H1 (cell line): ENCODE data around the gene ATP6V0D1. TPM values are rescaled to one million over a fixed set of nuclear protein-coding genes. Genes with fewer than 3 reads are reported as not detected.

Experiments used
- CTCF ChIA-PET: fragments of 300-600 bp; sonication (Branson Sonifier 250); formaldehyde crosslinking; loops from one replicate; lab custom pipeline; 2021; ENCODE audit not compliant: partially characterized antibody; lab: Charles Lee
- POLR2A ChIA-PET: fragments of 300-600 bp; sonication (Branson Sonifier 250); formaldehyde crosslinking; loops from one replicate; lab custom pipeline; 2021; ENCODE audit warnings: inconsistent platforms; ENCODE audit not compliant: partially characterized antibody; lab: Charles Lee
- DNase-seq, 2 experiments: peaks; one replicate each; pipeline versions ENCODE4 v3.0.0 to v3.0.0-alpha.2; 2010 to 2022; ENCODE audit warnings: low spot score in 2 of 2, low read depth in 1 of 2, mixed read lengths in 1 of 2
- FAIRE-seq: peaks from 2 replicates; lab custom pipeline; 2011; peaks lifted over from hg19 to GRCh38; lab: Jason Lieb, UNC
- H2AFZ ChIP-seq: 2 replicates; pipeline ENCODE4 v1.8.1; 2012; ENCODE audit warnings: low read length, inconsistent platforms
- H2AK5ac ChIP-seq: 2 replicates; pipeline ENCODE4 v1.6.1; 2013; ENCODE audit warnings: low read depth, low read length
- H2BK120ac ChIP-seq: replicated peaks from 2 replicates; pipeline ENCODE3; 2013; ENCODE audit warnings: low read depth, low read length, inconsistent platforms
- H2BK12ac ChIP-seq: 2 replicates; pipeline ENCODE4 v1.6.1; 2013; ENCODE audit warnings: low read depth, low read length
- H2BK15ac ChIP-seq: 2 replicates; pipeline ENCODE4 v1.6.1; 2013; ENCODE audit warnings: low read length
- H2BK20ac ChIP-seq: 2 replicates; pipeline ENCODE4 v1.6.1; 2013; ENCODE audit warnings: low read length
- H2BK5ac ChIP-seq: 2 replicates; pipeline ENCODE4 v1.6.1; 2013; ENCODE audit warnings: low read depth, low read length
- H3K14ac ChIP-seq: 2 replicates; pipeline ENCODE4 v1.6.1; 2013; ENCODE audit warnings: inconsistent platforms; ENCODE audit not compliant: insufficient read length
- H3K18ac ChIP-seq: 2 replicates; pipeline ENCODE4 v1.6.1; 2013; ENCODE audit warnings: low read length; ENCODE audit errors: extremely low read depth
- H3K23ac ChIP-seq: 2 replicates; pipeline ENCODE4 v1.6.1; 2013; ENCODE audit warnings: inconsistent platforms; ENCODE audit not compliant: insufficient read length
- H3K23me2 ChIP-seq: 2 replicates; pipeline ENCODE4 v1.6.1; 2013; ENCODE audit warnings: low read depth, low read length
- H3K27ac ChIP-seq: 2 replicates; pipeline ENCODE4 v1.6.1; 2011; ENCODE audit warnings: low read depth, low read length, inconsistent platforms
- H3K27me3 ChIP-seq, 4 experiments: replicated peaks in 1 of 4; 1 replicate in 1 of 4; 2 replicates in 3 of 4; pipeline versions ENCODE4 v1.6.1 to v1.8.1; 2011 to 2013; ENCODE audit warnings: low read length in 3 of 4, mild to moderate bottlenecking in 3 of 4, inconsistent platforms in 2 of 4, mixed read lengths in 2 of 4, moderate library complexity in 1 of 4; ENCODE audit not compliant: control insufficient read depth in 3 of 4, insufficient read depth in 3 of 4; ENCODE audit errors: extremely low read depth in 1 of 4
- H3K36me3 ChIP-seq, 4 experiments: 2 replicates each; pipeline versions ENCODE4 v1.6.1 to v1.8.1; 2011 to 2013; ENCODE audit warnings: mild to moderate bottlenecking in 4 of 4, low read length in 3 of 4, moderate library complexity in 2 of 4, control low read depth in 1 of 4, inconsistent platforms in 1 of 4; ENCODE audit not compliant: insufficient read depth in 4 of 4, control insufficient read depth in 2 of 4
- H3K4ac ChIP-seq: replicated peaks from 2 replicates; pipeline ENCODE3; 2013; ENCODE audit warnings: low read length, low read depth, mixed read lengths, inconsistent platforms; ENCODE audit not compliant: insufficient read length
- H3K4me1 ChIP-seq, 4 experiments: replicated peaks in 1 of 4; 1 replicate in 1 of 4; 2 replicates in 3 of 4; pipeline versions ENCODE4 v1.6.1 to v1.8.1; 2011 to 2013; ENCODE audit warnings: low read length in 3 of 4, inconsistent platforms in 2 of 4, mixed read lengths in 1 of 4; ENCODE audit not compliant: insufficient read depth in 4 of 4, control insufficient read depth in 3 of 4
- H3K4me2 ChIP-seq, 2 experiments: 2 replicates each; pipeline versions ENCODE4 v1.6.1 to v1.8.1; 2011 to 2013; ENCODE audit warnings: low read depth in 2 of 2, low read length in 2 of 2, control low read depth in 1 of 2, inconsistent platforms in 1 of 2, mild to moderate bottlenecking in 1 of 2; ENCODE audit not compliant: insufficient read depth in 1 of 2
- H3K4me3 ChIP-seq, 4 experiments: fragments of 200-600, 300-600 bp in 1 of 4; sonication (generic), shearing (Covaris generic), sonication (Bioruptor Twin) in 1 of 4; 2 replicates each; pipeline versions ENCODE4 v1.5.1 to v1.8.1; 2011 to 2016; ENCODE audit warnings: low read length in 4 of 4, low read depth in 3 of 4, control low read depth in 2 of 4, inconsistent platforms in 2 of 4, mild to moderate bottlenecking in 2 of 4, mixed read lengths in 1 of 4, moderate library complexity in 1 of 4; ENCODE audit not compliant: insufficient read depth in 2 of 4; ENCODE audit errors: extremely low read depth in 1 of 4
- H3K56ac ChIP-seq: replicated peaks from 2 replicates; pipeline ENCODE3; 2013; ENCODE audit warnings: low read depth, mild to moderate bottlenecking, mixed read lengths, low read length, inconsistent platforms; ENCODE audit not compliant: insufficient read length
- H3K79me1 ChIP-seq: 2 replicates; pipeline ENCODE4 v1.6.1; 2013; ENCODE audit warnings: low read depth, low read length, control low read depth
- H3K79me2 ChIP-seq, 2 experiments: 2 replicates each; pipeline versions ENCODE4 v1.6.1 to v1.8.1; 2012 to 2013; ENCODE audit warnings: low read length in 2 of 2, mild to moderate bottlenecking in 2 of 2, inconsistent platforms in 1 of 2; ENCODE audit not compliant: insufficient read depth in 2 of 2, control insufficient read depth in 1 of 2
- H3K9ac ChIP-seq, 4 experiments: replicated peaks in 1 of 4; 1 replicate in 1 of 4; 2 replicates in 3 of 4; pipeline versions ENCODE4 v1.6.1 to v1.8.1; 2011 to 2013; ENCODE audit warnings: low read depth in 3 of 4, low read length in 3 of 4, control low read depth in 2 of 4, mild to moderate bottlenecking in 2 of 4, moderate library complexity in 2 of 4, inconsistent platforms in 1 of 4; ENCODE audit errors: extremely low read depth in 1 of 4
- H3K9me3 ChIP-seq, 2 experiments: 2 replicates each; pipeline versions ENCODE4 v1.6.1 to v1.8.1; 2012 to 2013; ENCODE audit warnings: mild to moderate bottlenecking in 2 of 2, moderate library complexity in 2 of 2, control low read depth in 1 of 2, inconsistent platforms in 1 of 2, low read depth in 1 of 2, low read length in 1 of 2, mixed read lengths in 1 of 2; ENCODE audit not compliant: insufficient read depth in 2 of 2
- H4K20me1 ChIP-seq, 2 experiments: replicated peaks in 1 of 2; 2 replicates each; pipeline versions ENCODE3 to v1.8.1; 2011 to 2013; ENCODE audit warnings: inconsistent platforms in 2 of 2, low read length in 2 of 2, mild to moderate bottlenecking in 1 of 2; ENCODE audit not compliant: insufficient read depth in 2 of 2, control insufficient read depth in 1 of 2
- H4K5ac ChIP-seq: 2 replicates; pipeline ENCODE4 v1.6.1; 2013; ENCODE audit warnings: low read length, low read depth, mixed read lengths, inconsistent platforms; ENCODE audit not compliant: insufficient read length
- H4K8ac ChIP-seq: 2 replicates; pipeline ENCODE4 v1.8.0; 2013; ENCODE audit warnings: mild to moderate bottlenecking, moderate library complexity, low read length, inconsistent platforms; ENCODE audit not compliant: insufficient read depth; ENCODE audit errors: extremely low read depth
- H4K91ac ChIP-seq: replicated peaks from 2 replicates; pipeline ENCODE3; 2013; ENCODE audit warnings: low read length, mixed read lengths, inconsistent platforms; ENCODE audit not compliant: insufficient read length
- CREB1 ChIP-seq: IDR thresholded peaks from 2 replicates; pipeline ENCODE4 v1.6.1; 2012; ENCODE audit warnings: inconsistent platforms
- KDM1A ChIP-seq: fragments of 200-600, 300-600 bp; sonication (generic); IDR thresholded peaks from 2 replicates; pipeline ENCODE4 v1.7.1; 2016; ENCODE audit warnings: mild to moderate bottlenecking, low read length, borderline replicate concordance
- POU5F1 ChIP-seq: IDR thresholded peaks from 2 replicates; pipeline ENCODE4 v1.6.1; 2011; ENCODE audit warnings: low read depth, mild to moderate bottlenecking, low read length, moderate library complexity
- TAF7 ChIP-seq: optimal IDR thresholded peaks from 2 replicates; pipeline ENCODE3; 2011; ENCODE audit warnings: low read depth, mild to moderate bottlenecking, inconsistent platforms, low read length, moderate library complexity, borderline replicate concordance
- WGBS, 2 experiments: shearing (Covaris generic) in 1 of 2; methylation state at CpG; one replicate each; pipeline versions ENCODE4 v1.1.6 to v1.1.7; 2013 to 2015; ENCODE audit warnings: low lambda C conversion rate in 2 of 2, mixed read lengths in 2 of 2, inconsistent platforms in 1 of 2, low coverage in 1 of 2, missing lambda C conversion rate in 1 of 2; ENCODE audit not compliant: insufficient replicate concordance in 2 of 2, insufficient coverage in 1 of 2, insufficient read length in 1 of 2; ENCODE audit errors: extremely low coverage in 1 of 2, missing lambda C conversion rate in 1 of 2; 5-methylcytosine and 5-hydroxymethylcytosine counted together
- polyA plus RNA-seq, 7 experiments: library from polyadenylated mRNA; depleted of rRNA in 3 of 7; stranded (reverse) in 5 of 7; unstranded in 2 of 7; fragments of >200 nt in 5 of 7; fragments of 200-250 nt in 2 of 7; gene quantifications; 1 replicate in 5 of 7; 2 replicates in 1 of 7; 4 replicates in 1 of 7; pipeline versions ENCODE4 v1.2.1 to v1.2.3, GENCODE V29; 2011 to 2013; ENCODE audit warnings: missing spikeins in 2 of 7, mixed read lengths in 2 of 7
- total RNA-seq: library from RNA; stranded (reverse); fragmentation: NEBNext Ultra II Directional; extraction: Animal tissue kit (Norgen Biotek cat#: 25700); gene quantifications from 2 replicates; pipeline ENCODE4 v1.2.1, GENCODE V29; 2021

Gene ATP6V0D1
- total and polyA plus RNA-seq, 2 of the 8 experiments (the other 6 are each of a cell fraction or from before 2014, with no cell fraction given), result 47.3 to 134 TPM

- Histone ChIP-seq H3K4me2 (no peak overlapping the region), H3K23me2 (no peaks in the 10 kb centered on the region; the same call in 1 of the 2 replicates), H3K27me3 (peaks cover 24 to 47% (median 40%) of the 10 kb centered on the region in 4 experiments), H2BK12ac (no peak overlapping the region), H2AK5ac (no peak overlapping the region), H3K9me3 (no peaks in the 10 kb centered on the region), H3K4me1 (peaks cover 0 to 29% (median 20%) of the 10 kb centered on the region in 4 experiments; a peak in 6 of 7 replicates), H3K79me2 (no peaks in the 10 kb centered on the region), H2BK5ac (no peak overlapping the region), H3K36me3 (no peaks in the 10 kb centered on the region), H3K79me1 (no peaks in the 10 kb centered on the region), H3K18ac (no peak overlapping the region), H3K9ac (no peak overlapping the region), H4K8ac (no peak overlapping the region), H3K4me3 (no peak overlapping the region), H3K27ac (no peak overlapping the region), H4K91ac (no peak overlapping the region), H2AFZ (no peak overlapping the region), H3K23ac (no peak overlapping the region), H3K14ac (no peak overlapping the region), H3K56ac (no peak overlapping the region), H4K20me1 (peaks cover 6 to 9% of the 10 kb centered on the region in 2 experiments), H3K4ac (no peak overlapping the region), H2BK20ac (no peak overlapping the region), H2BK15ac (no peak overlapping the region), H4K5ac (no peak overlapping the region), H2BK120ac (no peak overlapping the region)
- CTCF ChIA-PET, result interaction anchor here (1.2 to 32.4 kb wide), 7 partner anchors 8 to 130 kb away, joined by 3 to 476 read pairs (median 7); partner anchors contain the start of gene ZDHHC1
- POLR2A ChIA-PET, result no interaction called here
- TF ChIP-seq TAF7, result no peak
- no peak for TF ChIP-seq POU5F1
- TF ChIP-seq KDM1A, result no peak
- TF ChIP-seq CREB1, result no peak
- WGBS, 2 experiments, result 97% methylated on average over 11 of the region's 11 CpGs; no CpG with 5 or more reads in 1 of the 2 experiments
- FAIRE-seq (no peak), DNase-seq (no peak)
Observed at GRCh38 chr16:67390816-67391423, 90.0 kb downstream of the ATP6V0D1 start.
